GM12878 (cell line): Measurements from ENCODE around the gene DEFB114. TPM values are rescaled to one million over a fixed set of nuclear protein-coding genes. Genes with fewer than 3 reads are reported as not detected.

Experiments used
- ATAC-seq: fragments of 200-7000 bp; cut with Tn5 transposase; 3 replicates; pipeline ENCODE4 v1.9.1; 2020; ENCODE audit warnings: mild to moderate bottlenecking, moderate library complexity
- BruUV-seq: library from RNA; stranded (reverse); fragments of 400-500 nt; replicated peaks from 2 replicates; lab custom pipeline; 2021; lab: Mats Ljungman, UMichigan
- CTCF ChIA-PET: fragments of 300-600 bp; sonication (Branson Sonifier 250); formaldehyde crosslinking; extraction: SDS; loops from one replicate; lab custom pipeline; 2021; ENCODE audit warnings: inconsistent platforms; lab: Yijun Ruan, JAX
- POLR2A ChIA-PET: fragments of 350-600 bp; formaldehyde crosslinking; extraction: SDS; loops from one replicate; lab custom pipeline; 2021; ENCODE audit warnings: inconsistent platforms; lab: Charles Lee
- RAD21 ChIA-PET: fragments of 300-600 bp; sonication (Branson Sonifier 250); formaldehyde crosslinking; loops from one replicate; lab custom pipeline; 2023; ENCODE audit warnings: antibody characterized with exemption; ENCODE audit not compliant: unreplicated experiment; lab: Charles Lee
- SMC1A ChIA-PET: fragments of 300-600 bp; sonication (Branson Sonifier 250); formaldehyde crosslinking; loops from one replicate; lab custom pipeline; 2023; ENCODE audit not compliant: unreplicated experiment, uncharacterized antibody; lab: Charles Lee
- DNase-seq: peaks from one replicate; pipeline ENCODE4 v3.0.0-alpha.2; 2011; ENCODE audit warnings: low read depth, low spot score
- FAIRE-seq: peaks from 3 replicates; lab custom pipeline; 2011; peaks lifted over from hg19 to GRCh38; lab: Jason Lieb, UNC
- H2AFZ ChIP-seq: 2 replicates; pipeline ENCODE4 v1.6.0; 2011; ENCODE audit warnings: low read depth, low read length, control low read depth; ENCODE audit not compliant: control insufficient read depth
- H3K27ac ChIP-seq: 2 replicates; pipeline ENCODE4 v1.5.1; 2011; ENCODE audit warnings: control low read depth; ENCODE audit not compliant: control insufficient read depth, insufficient read depth
- H3K27me3 ChIP-seq, 2 experiments: replicated peaks in 1 of 2; 2 replicates each; pipeline versions ENCODE4 v1.6.0 to v1.6.1; 2011; ENCODE audit warnings: low read length in 1 of 2; ENCODE audit not compliant: control insufficient read depth in 2 of 2, insufficient read depth in 2 of 2
- H3K36me3 ChIP-seq, 2 experiments: 2 replicates each; pipeline ENCODE4 v1.5.1; 2011; ENCODE audit warnings: low read length in 1 of 2; ENCODE audit not compliant: control insufficient read depth in 2 of 2, insufficient read depth in 2 of 2
- H3K4me1 ChIP-seq: 2 replicates; pipeline ENCODE4 v1.6.1; 2011; ENCODE audit warnings: mild to moderate bottlenecking, low read length, moderate library complexity, mixed read lengths; ENCODE audit not compliant: control insufficient read depth, insufficient read depth
- H3K4me2 ChIP-seq: 2 replicates; pipeline ENCODE4 v1.6.0; 2011; ENCODE audit warnings: control low read depth; ENCODE audit not compliant: control insufficient read depth, insufficient read depth
- H3K4me3 ChIP-seq: fragments of 200-600 bp; sonication (generic); 2 replicates; pipeline ENCODE4 v1.5.1; 2016
- H3K79me2 ChIP-seq: 2 replicates; pipeline ENCODE4 v1.6.0; 2011; ENCODE audit warnings: low read length; ENCODE audit not compliant: control insufficient read depth, insufficient read depth
- H3K9ac ChIP-seq: 2 replicates; pipeline ENCODE4 v1.8.0; 2011; ENCODE audit warnings: low read length, control low read depth, mixed read lengths; ENCODE audit not compliant: control insufficient read depth, insufficient read depth
- H3K9me3 ChIP-seq: replicated peaks from 3 replicates; pipeline ENCODE4 v1.5.1; 2011; ENCODE audit warnings: mild to moderate bottlenecking, low read length; ENCODE audit not compliant: control insufficient read depth, insufficient read depth
- H4K20me1 ChIP-seq: 2 replicates; pipeline ENCODE4 v1.6.0; 2011; ENCODE audit not compliant: control insufficient read depth, insufficient read depth
- BACH1 ChIP-seq: fragments of 450-650 bp; IDR thresholded peaks from 2 replicates; pipeline ENCODE4 v1.6.1; 2017; ENCODE audit warnings: mild to moderate bottlenecking, borderline replicate concordance
- STAT1 ChIP-seq: fragments of 450-650 bp; conservative IDR thresholded peaks from 2 replicates; pipeline ENCODE4 v1.6.1; 2014; ENCODE audit warnings: antibody characterized with exemption, mild to moderate bottlenecking
- WGBS: methylation state at CpG from one replicate; pipeline ENCODE4 v1.1.6; 2016; ENCODE audit warnings: low lambda C conversion rate; ENCODE audit not compliant: insufficient replicate concordance, insufficient coverage; ENCODE audit errors: missing lambda C conversion rate; 5-methylcytosine and 5-hydroxymethylcytosine counted together
- in situ Hi-C: fragments of 300-500 bp; cut with MboI; formaldehyde crosslinking; loops from 9 replicates; pipeline ENCODE4 v1.14.3; 2018; ENCODE audit warnings: mixed read lengths
- intact Hi-C: fragments of 100-400 bp; cut with micrococcal nuclease; formaldehyde crosslinking; loops from one replicate; pipeline ENCODE4 v1.14.2; 2022; ENCODE audit not compliant: unreplicated experiment
- polyA plus RNA-seq, 11 experiments: library from polyadenylated mRNA; depleted of rRNA in 4 of 11; unstranded in 6 of 11; stranded (reverse) in 5 of 11; fragments of >200 nt; fragmentation: Nextera tagmentation in 4 of 11; fragmentation: Illumina TruSeq in 1 of 11; extraction: Ambion mirVana in 4 of 11; extraction: Trizol in 1 of 11; gene quantifications; 1 replicate in 1 of 11; 2 replicates in 10 of 11; pipeline versions ENCODE4 v1.2.1 to v1.2.3, GENCODE V29; 2011 to 2016; ENCODE audit warnings: inconsistent platforms in 2 of 11, missing spikeins in 2 of 11, low read depth in 1 of 11
- total RNA-seq, 4 experiments: library from RNA; depleted of rRNA in 3 of 4; stranded (reverse); fragments of >200 nt in 3 of 4; fragmentation: Illumina TruSeq in 1 of 4; extraction: Trizol in 1 of 4; gene quantifications; 2 replicates each; pipeline versions ENCODE4 v1.2.1 to v1.2.3, GENCODE V29; 2013 to 2021
- TF ChIP-seq, protein P1 (sequence below): IDR thresholded peaks from 2 replicates; pipeline ENCODE4 v1.6.1; 2012; ENCODE audit warnings: improper control_type of control experiment, low read depth, low read length; ENCODE audit not compliant: insufficient replicate concordance
- TF ChIP-seq, protein P2 (sequence below): IDR thresholded peaks from 2 replicates; pipeline ENCODE4 v1.6.1; 2011; ENCODE audit warnings: borderline replicate concordance, low read depth, mild to moderate bottlenecking, moderate library complexity, low read length; ENCODE audit not compliant: insufficient read depth, poor library complexity, severe bottlenecking

Gene DEFB114
- total and polyA plus RNA-seq, 10 of the 15 experiments (the other 5 are each of a cell fraction or from before 2014, with no cell fraction given): not detected

DNA sequence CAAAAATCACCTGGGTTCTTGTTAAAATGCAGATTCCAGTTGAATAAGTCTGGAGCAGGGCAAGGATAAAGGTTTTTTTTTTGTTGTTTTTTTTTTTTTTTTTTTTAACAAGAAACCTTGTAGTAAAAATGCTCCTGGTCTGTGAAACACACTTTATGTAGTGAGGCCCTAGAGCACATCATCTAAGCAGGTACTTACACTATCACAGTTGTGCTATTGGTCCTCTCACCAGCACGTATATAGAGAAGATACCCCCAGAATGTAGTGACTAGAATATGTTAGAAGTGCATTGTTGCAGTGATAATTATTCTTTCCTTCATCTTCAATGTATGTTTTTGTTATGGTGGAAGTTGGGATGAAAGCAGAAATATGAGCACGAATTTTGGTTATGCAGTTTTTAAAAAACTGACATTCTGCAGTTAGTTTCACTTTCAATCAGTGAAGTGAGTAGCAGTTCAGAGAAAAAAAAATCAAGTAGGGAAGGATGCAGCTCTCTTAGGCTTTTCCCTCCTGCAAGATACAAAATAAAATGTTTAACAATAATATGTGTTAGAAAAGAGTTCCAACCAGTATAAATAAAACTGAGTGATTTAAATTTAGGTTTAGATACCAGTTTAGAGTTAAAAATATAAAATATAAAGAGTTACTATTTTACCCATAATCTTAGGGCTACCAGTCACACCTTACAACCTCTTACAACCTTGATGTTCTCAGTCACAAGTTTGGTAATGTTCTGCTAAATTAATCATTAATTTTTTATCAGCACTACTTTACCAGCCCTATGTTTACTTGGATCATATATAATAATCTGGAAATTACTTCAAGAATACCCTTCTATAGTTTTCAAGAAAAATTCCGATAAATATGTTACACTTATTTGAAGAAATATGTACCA lies 14.6 kb upstream of the DEFB114 start:
- DNase-seq (no peak), ATAC-seq (peak; percentile 59), FAIRE-seq (no peak)
- intact Hi-C loops (no loop called here), in situ Hi-C loops (no loop called here)
- peak overlapping the region; percentile 40; the same call in 1 of the 2 replicates for H3K4me2 ChIP-seq
- no peaks in the 10 kb centered on the region for H3K9me3 ChIP-seq
- CTCF ChIA-PET: no interaction called here
- no peak overlapping the region for H3K9ac ChIP-seq
- WGBS: 32% methylated on average over 3 of the region's 3 CpGs
- H3K79me2 ChIP-seq: no peaks in the 10 kb centered on the region
- RAD21 ChIA-PET: no interaction called here
- no peaks in the 10 kb centered on the region for H3K36me3 ChIP-seq
- no TSS peak for BruUV-seq
- peak overlapping the region; percentile 57; the same call in 1 of the 2 replicates for H3K4me3 ChIP-seq
- H4K20me1 ChIP-seq: no peaks in the 10 kb centered on the region
- H2AFZ ChIP-seq: peak overlapping the region; percentile 24; the same call in 1 of the 2 replicates
- H3K27ac ChIP-seq: no peak overlapping the region
- no peaks in the 10 kb centered on the region; the same call in none of the 2 replicates for H3K4me1 ChIP-seq
- TF ChIP-seq BACH1 (no peak), STAT1 (no peak)
- TF ChIP-seq, protein P1, sequence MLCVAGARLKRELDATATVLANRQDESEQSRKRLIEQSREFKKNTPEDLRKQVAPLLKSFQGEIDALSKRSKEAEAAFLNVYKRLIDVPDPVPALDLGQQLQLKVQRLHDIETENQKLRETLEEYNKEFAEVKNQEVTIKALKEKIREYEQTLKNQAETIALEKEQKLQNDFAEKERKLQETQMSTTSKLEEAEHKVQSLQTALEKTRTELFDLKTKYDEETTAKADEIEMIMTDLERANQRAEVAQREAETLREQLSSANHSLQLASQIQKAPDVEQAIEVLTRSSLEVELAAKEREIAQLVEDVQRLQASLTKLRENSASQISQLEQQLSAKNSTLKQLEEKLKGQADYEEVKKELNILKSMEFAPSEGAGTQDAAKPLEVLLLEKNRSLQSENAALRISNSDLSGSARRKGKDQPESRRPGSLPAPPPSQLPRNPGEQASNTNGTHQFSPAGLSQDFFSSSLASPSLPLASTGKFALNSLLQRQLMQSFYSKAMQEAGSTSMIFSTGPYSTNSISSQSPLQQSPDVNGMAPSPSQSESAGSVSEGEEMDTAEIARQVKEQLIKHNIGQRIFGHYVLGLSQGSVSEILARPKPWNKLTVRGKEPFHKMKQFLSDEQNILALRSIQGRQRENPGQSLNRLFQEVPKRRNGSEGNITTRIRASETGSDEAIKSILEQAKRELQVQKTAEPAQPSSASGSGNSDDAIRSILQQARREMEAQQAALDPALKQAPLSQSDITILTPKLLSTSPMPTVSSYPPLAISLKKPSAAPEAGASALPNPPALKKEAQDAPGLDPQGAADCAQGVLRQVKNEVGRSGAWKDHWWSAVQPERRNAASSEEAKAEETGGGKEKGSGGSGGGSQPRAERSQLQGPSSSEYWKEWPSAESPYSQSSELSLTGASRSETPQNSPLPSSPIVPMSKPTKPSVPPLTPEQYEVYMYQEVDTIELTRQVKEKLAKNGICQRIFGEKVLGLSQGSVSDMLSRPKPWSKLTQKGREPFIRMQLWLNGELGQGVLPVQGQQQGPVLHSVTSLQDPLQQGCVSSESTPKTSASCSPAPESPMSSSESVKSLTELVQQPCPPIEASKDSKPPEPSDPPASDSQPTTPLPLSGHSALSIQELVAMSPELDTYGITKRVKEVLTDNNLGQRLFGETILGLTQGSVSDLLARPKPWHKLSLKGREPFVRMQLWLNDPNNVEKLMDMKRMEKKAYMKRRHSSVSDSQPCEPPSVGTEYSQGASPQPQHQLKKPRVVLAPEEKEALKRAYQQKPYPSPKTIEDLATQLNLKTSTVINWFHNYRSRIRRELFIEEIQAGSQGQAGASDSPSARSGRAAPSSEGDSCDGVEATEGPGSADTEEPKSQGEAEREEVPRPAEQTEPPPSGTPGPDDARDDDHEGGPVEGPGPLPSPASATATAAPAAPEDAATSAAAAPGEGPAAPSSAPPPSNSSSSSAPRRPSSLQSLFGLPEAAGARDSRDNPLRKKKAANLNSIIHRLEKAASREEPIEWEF: no peak
- TF ChIP-seq, protein P2, sequence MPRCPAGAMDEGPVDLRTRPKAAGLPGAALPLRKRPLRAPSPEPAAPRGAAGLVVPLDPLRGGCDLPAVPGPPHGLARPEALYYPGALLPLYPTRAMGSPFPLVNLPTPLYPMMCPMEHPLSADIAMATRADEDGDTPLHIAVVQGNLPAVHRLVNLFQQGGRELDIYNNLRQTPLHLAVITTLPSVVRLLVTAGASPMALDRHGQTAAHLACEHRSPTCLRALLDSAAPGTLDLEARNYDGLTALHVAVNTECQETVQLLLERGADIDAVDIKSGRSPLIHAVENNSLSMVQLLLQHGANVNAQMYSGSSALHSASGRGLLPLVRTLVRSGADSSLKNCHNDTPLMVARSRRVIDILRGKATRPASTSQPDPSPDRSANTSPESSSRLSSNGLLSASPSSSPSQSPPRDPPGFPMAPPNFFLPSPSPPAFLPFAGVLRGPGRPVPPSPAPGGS: no peak
- POLR2A ChIA-PET: no interaction called here
- SMC1A ChIA-PET: no interaction called here
- H3K27me3 ChIP-seq: no peaks in the 10 kb centered on the region
